Stimulated activated naive CD4-positive, alpha-beta T cell (primary cell): Measurements from ENCODE around the gene PDC.

ENCODE experiments used
- DNase-seq, 6 experiments: peaks; one replicate each; lab custom pipeline; 2025; lab: John Stamatoyannopoulos, UW

The PDC gene

GRCh38 chr1:186461014-186461413, at the start of gene PDC:
Gene PDC (minus strand): TSS chr1:186461114. CDS start chr1:186449459, 11,655 bp downstream.
- no peak for DNase-seq

GRCh38 chr1:186503190-186503589, 42.3 kb upstream of the PDC start:
- DNase-seq, result no peak

- DNase-seq, result no peak
Observed at GRCh38 chr1:186502087-186502486, 41.2 kb upstream of the PDC start.

GRCh38 chr1:186500804-186501203, 39.9 kb upstream of the PDC start:
- no peak for DNase-seq

- no peak for DNase-seq
Observed at GRCh38 chr1:186499571-186499970, 38.7 kb upstream of the PDC start.

GRCh38 chr1:186498695-186499389, 37.9 kb upstream of the PDC start:
- no peak for DNase-seq

- DNase-seq, result no peak
Observed at GRCh38 chr1:186498071-186498470, 37.2 kb upstream of the PDC start.

- DNase-seq, result no peak
Observed at GRCh38 chr1:186497651-186498050, 36.7 kb upstream of the PDC start.

- DNase-seq, result no peak
Observed at GRCh38 chr1:186496171-186496851, 35.4 kb upstream of the PDC start.

GRCh38 chr1:186494832-186495271, 33.9 kb upstream of the PDC start:
- DNase-seq, result no peak

- DNase-seq, result no peak
Observed at GRCh38 chr1:186492531-186493291, 31.8 kb upstream of the PDC start.

- no peak for DNase-seq
Observed at GRCh38 chr1:186491336-186491735, 30.4 kb upstream of the PDC start.

GRCh38 chr1:186487163-186487562, 26.2 kb upstream of the PDC start:
- no peak for DNase-seq

- no peak for DNase-seq
Observed at GRCh38 chr1:186486061-186486460, 25.1 kb upstream of the PDC start.

GRCh38 chr1:186483561-186483960, 22.6 kb upstream of the PDC start:
- no peak for DNase-seq

- DNase-seq, result peak in 3 of 6 experiments; percentile 1 to 7 (median 2)
Observed at GRCh38 chr1:186482661-186483255, 21.8 kb upstream of the PDC start.

- no peak for DNase-seq
Observed at GRCh38 chr1:186481303-186481888, 20.5 kb upstream of the PDC start.

GRCh38 chr1:186479162-186479561, 18.2 kb upstream of the PDC start:
- no peak for DNase-seq

GRCh38 chr1:186476264-186477040, 15.5 kb upstream of the PDC start:
- DNase-seq, result no peak

GRCh38 chr1:186474208-186474607, 13.3 kb upstream of the PDC start:
- no peak for DNase-seq

- no peak for DNase-seq
Observed at GRCh38 chr1:186473047-186473446, 12.1 kb upstream of the PDC start.
